GM12874 (cell line): ENCODE data around the gene TGFBR3L.

ENCODE experiments used
- CTCF ChIP-seq: IDR thresholded peaks from 2 replicates; pipeline ENCODE4 v1.5.1; 2011; ENCODE audit warnings: low read depth, mild to moderate bottlenecking, control low read depth, low read length, moderate library complexity; ENCODE audit not compliant: insufficient read depth

TGFBR3L gene

GRCh38 chr19:7914598-7915045 is at the start of gene TGFBR3L:
Gene TGFBR3L, plus strand, starts transcription at chr19:7914830.
- no peak for TF ChIP-seq CTCF

GRCh38 chr19:7865262-7865911 is 49.2 kb upstream of the TGFBR3L start:
- no peak for TF ChIP-seq CTCF

GRCh38 chr19:7866399-7867091 is 48.1 kb upstream of the TGFBR3L start:
- TF ChIP-seq CTCF: no peak

- no peak for TF ChIP-seq CTCF
Observed at GRCh38 chr19:7867092-7867844, 47.4 kb upstream of the TGFBR3L start.

GRCh38 chr19:7868326-7868670 is 46.3 kb upstream of the TGFBR3L start:
- TF ChIP-seq CTCF: no peak

GRCh38 chr19:7868671-7869452 is 45.8 kb upstream of the TGFBR3L start:
- peak; percentile 86 for TF ChIP-seq CTCF
